ENCODE data around the gene CHST8.

Gene CHST8

GRCh38 chr19:33799476-33799875 lies 177.7 kb downstream of the CHST8 start:
- no peak for DNase-seq

GRCh38 chr19:33800012-33800680 lies 178.4 kb downstream of the CHST8 start:
- DNase-seq = no peak

- DNase-seq = no peak
Measured at GRCh38 chr19:33801411-33801810, 179.7 kb downstream of the CHST8 start.

GRCh38 chr19:33802001-33802400 lies 180.2 kb downstream of the CHST8 start:
- DNase-seq = no peak

- DNase-seq = no peak
Measured at GRCh38 chr19:33802801-33803200, 181.0 kb downstream of the CHST8 start.

- no peak for DNase-seq
Measured at GRCh38 chr19:33803383-33803782, 181.6 kb downstream of the CHST8 start.

- no peak for DNase-seq
Measured at GRCh38 chr19:33804021-33804799, 182.5 kb downstream of the CHST8 start.

- DNase-seq = no peak
Measured at GRCh38 chr19:33805313-33805712, 183.6 kb downstream of the CHST8 start.

- DNase-seq = no peak
Measured at GRCh38 chr19:33805840-33806433, 184.2 kb downstream of the CHST8 start.

GRCh38 chr19:33806434-33806881 lies 184.7 kb downstream of the CHST8 start:
- no peak for DNase-seq

- no peak for DNase-seq
Measured at GRCh38 chr19:33808399-33808798, 186.6 kb downstream of the CHST8 start.

- no peak for DNase-seq
Measured at GRCh38 chr19:33809960-33810359, 188.2 kb downstream of the CHST8 start.

- DNase-seq = no peak
Measured at GRCh38 chr19:33810821-33811220, 189.1 kb downstream of the CHST8 start.

GRCh38 chr19:33811246-33811645 lies 189.5 kb downstream of the CHST8 start:
- DNase-seq = no peak

- DNase-seq = no peak
Measured at GRCh38 chr19:33811736-33812387, 190.1 kb downstream of the CHST8 start.

GRCh38 chr19:33812388-33813330 lies 190.9 kb downstream of the CHST8 start:
- DNase-seq = no peak

GRCh38 chr19:33813391-33814101 lies 191.8 kb downstream of the CHST8 start:
- no peak for DNase-seq

GRCh38 chr19:33814181-33815165 lies 192.7 kb downstream of the CHST8 start:
- DNase-seq = no peak

GRCh38 chr19:33815380-33816340 lies 193.9 kb downstream of the CHST8 start:
- DNase-seq = no peak

Measured in bone marrow (tissue), 2 donors.